ENCODE data around the gene MAPK8IP2. TPM values are rescaled to one million over a fixed set of nuclear protein-coding genes. Genes with fewer than 3 reads are reported as not detected.

The MAPK8IP2 gene
- total RNA-seq, 4 donors from 2014 or later: 0.94 to 3.3 (median 1.5) TPM

DNA sequence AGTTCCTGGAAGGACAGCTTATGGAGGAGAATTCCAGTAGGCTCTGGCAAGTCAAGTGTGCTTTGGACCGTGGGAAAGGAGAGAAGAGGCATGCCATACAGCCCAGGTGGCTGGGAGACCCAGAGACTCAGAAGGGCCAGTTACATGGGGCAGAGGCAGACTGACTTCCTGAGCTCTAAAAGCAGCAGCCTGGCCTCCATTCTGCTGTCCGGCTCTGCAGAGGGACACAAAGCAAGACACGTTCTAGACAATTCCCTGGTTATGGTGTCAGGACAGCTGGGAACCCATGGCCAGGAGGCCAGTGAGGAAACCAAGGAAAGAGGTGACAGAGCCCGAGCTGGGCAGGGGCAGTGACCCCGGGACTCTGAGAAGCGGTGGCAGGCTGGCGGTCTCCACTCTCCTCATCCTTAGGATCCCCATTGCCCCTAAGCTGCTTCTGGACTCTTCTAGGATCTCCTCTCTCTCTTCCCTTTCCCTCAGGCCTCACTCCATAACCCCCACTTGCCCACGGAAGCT, 25.1 kb upstream of the MAPK8IP2 start:
- TF ChIP-seq POLR2A (IDR thresholded peaks at IDR 0.05): no peak
- TF ChIP-seq, protein P1, sequence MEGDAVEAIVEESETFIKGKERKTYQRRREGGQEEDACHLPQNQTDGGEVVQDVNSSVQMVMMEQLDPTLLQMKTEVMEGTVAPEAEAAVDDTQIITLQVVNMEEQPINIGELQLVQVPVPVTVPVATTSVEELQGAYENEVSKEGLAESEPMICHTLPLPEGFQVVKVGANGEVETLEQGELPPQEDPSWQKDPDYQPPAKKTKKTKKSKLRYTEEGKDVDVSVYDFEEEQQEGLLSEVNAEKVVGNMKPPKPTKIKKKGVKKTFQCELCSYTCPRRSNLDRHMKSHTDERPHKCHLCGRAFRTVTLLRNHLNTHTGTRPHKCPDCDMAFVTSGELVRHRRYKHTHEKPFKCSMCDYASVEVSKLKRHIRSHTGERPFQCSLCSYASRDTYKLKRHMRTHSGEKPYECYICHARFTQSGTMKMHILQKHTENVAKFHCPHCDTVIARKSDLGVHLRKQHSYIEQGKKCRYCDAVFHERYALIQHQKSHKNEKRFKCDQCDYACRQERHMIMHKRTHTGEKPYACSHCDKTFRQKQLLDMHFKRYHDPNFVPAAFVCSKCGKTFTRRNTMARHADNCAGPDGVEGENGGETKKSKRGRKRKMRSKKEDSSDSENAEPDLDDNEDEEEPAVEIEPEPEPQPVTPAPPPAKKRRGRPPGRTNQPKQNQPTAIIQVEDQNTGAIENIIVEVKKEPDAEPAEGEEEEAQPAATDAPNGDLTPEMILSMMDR (IDR thresholded peaks at IDR 0.05): no peak
- Histone ChIP-seq H3K9me3 (no peaks in the 10 kb centered on the region), H3K27ac (no peak overlapping the region), H3K36me3 (peaks cover 5 to 7% of the 10 kb centered on the region in 2 donors), H3K27me3 (no peaks in the 10 kb centered on the region), H3K4me1 (peaks cover 3 to 22% of the 10 kb centered on the region in 2 donors), H3K4me3 (replicated peaks in 1 of 3) (no peak overlapping the region)
- WGBS, 2 donors: 85 to 90% methylated on average over 8 of the region's 8 CpGs
- intact Hi-C loops (cut with DNase I): no loop called here
- no peak for DNase-seq

DNA sequence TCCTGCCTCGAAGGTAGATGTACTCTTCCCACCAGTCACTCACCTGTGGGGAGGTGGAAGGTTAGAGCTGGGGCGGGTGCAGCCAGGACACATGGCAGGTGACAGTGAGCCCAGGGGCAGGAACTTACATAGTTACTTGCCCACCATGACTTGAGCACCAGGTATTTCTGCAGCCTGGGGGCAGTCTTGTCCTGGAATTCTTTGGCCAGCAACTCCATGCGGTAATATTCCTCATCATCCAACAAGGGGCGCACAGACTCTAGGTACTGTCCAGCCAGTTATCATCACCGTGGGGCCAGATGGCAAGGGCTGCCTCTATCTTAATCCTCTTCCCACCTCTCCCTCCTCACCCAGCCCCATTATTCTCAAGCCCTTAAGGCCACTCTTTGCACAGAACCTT, 24.5 kb upstream of the MAPK8IP2 start:
- no peak overlapping the region for H3K27ac ChIP-seq
- intact Hi-C loops (cut with DNase I): no loop called here
- H3K4me1 ChIP-seq: peaks cover 5 to 18% of the 10 kb centered on the region in 2 donors
- no peak for TF ChIP-seq POLR2A (IDR thresholded peaks at IDR 0.05)
- TF ChIP-seq, protein P1 (IDR thresholded peaks at IDR 0.05): no peak
- no peaks in the 10 kb centered on the region for H3K9me3 ChIP-seq
- H3K36me3 ChIP-seq: peaks cover under 1 to 5% of the 10 kb centered on the region in 2 donors
- H3K4me3 ChIP-seq (replicated peaks in 1 of 3): no peak overlapping the region
- WGBS, 2 donors: 70 to 76% methylated on average over 5 of the region's 5 CpGs
- H3K27me3 ChIP-seq: no peaks in the 10 kb centered on the region
- no peak for DNase-seq

DNA sequence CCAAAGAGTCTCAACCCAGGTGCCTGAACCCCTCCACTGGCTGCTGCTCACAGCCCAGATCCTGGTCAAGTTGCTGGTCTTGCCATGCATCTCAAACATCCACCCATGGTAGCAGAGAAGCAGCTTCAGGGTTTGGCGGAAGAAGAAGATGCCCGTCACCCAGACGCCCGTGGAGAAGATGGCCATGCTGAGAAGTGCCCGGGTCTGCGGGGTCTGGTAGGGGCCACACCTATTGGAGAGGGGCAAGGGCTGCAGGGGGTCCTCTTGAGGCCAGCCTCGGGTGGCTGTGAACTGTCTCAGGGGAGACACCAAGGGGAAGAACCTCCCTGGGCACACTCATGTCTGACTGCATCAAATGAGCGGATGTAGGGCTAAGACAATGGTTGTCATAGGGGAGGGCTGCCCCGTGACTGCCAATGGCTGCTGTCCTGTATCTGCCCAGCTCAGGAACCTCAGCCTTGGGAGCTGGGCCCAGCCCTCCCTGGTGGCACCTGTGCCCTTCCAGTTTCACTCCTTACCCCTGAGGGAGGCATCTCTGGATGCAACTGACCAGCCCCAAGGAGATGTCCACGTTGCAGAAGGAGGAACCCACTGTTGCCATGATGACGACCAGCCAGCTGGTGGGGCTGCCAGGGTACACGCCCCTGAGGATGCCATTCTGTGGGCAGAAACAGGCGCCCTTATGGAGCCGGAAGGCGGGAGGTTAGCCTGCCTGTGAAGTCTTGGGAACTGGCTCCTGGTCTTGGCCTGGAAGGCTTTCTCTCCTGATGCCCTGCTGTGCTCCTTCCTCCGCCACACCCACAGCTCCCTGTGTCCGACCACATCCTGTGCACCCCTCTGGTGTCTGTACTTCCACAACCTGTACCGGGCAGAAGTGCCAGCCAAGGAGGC, 23.5 kb upstream of the MAPK8IP2 start:
- H3K4me1 ChIP-seq: peaks cover 13 to 28% of the 10 kb centered on the region in 2 donors
- TF ChIP-seq, protein P1 (IDR thresholded peaks at IDR 0.05): no peak
- no peak for TF ChIP-seq POLR2A (IDR thresholded peaks at IDR 0.05)
- intact Hi-C loops (cut with DNase I): no loop called here
- WGBS, 2 donors: 89 to 91% methylated on average over 17 to 18 of the region's 18 CpGs
- H3K27ac ChIP-seq: no peak overlapping the region
- no peaks in the 10 kb centered on the region for H3K27me3 ChIP-seq
- DNase-seq: no peak
- H3K4me3 ChIP-seq (replicated peaks in 1 of 3): no peak overlapping the region
- no peaks in the 10 kb centered on the region for H3K9me3 ChIP-seq
- H3K36me3 ChIP-seq: no peaks in the 10 kb centered on the region

DNA sequence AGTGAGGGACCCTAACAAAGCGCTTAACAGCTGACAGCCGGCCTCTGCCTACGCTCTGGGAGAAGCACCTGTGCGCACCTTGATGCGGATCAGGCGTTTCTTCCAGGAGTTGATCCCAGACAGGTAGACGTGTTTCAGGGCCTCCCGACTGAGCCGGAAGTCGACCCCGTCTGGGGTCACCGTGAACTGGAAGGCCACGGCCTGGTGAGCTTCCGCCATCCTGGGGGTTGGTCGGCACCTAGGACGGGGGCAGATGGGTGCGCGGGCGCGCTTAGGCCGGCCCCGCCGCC, 23.0 kb upstream of the MAPK8IP2 start:
- H3K4me1 ChIP-seq: peaks cover 13 to 29% of the 10 kb centered on the region in 2 donors
- 87 to 100% methylated on average over 2 to 6 of the region's 23 CpGs for WGBS, 2 donors
- no peak overlapping the region for H3K27ac ChIP-seq
- H3K27me3 ChIP-seq: no peaks in the 10 kb centered on the region
- intact Hi-C loops (cut with DNase I): no loop called here
- H3K4me3 ChIP-seq (replicated peaks in 1 of 3): no peak overlapping the region
- TF ChIP-seq, protein P1 (IDR thresholded peaks at IDR 0.05): no peak
- no peak for TF ChIP-seq POLR2A (IDR thresholded peaks at IDR 0.05)
- no peak for DNase-seq
- H3K36me3 ChIP-seq: no peaks in the 10 kb centered on the region
- H3K9me3 ChIP-seq: no peaks in the 10 kb centered on the region
